Right lobe of liver (tissue), 6 donors: ENCODE measurements around the gene KLHDC10. TPM values are rescaled to one million over a fixed set of nuclear protein-coding genes. Genes with fewer than 3 reads are reported as not detected.

ENCODE experiments used
- ATAC-seq, 4 donors: fragments of 200-7000 bp; cut with Tn5 transposase; one replicate each; pipeline ENCODE4 v1.9.1; 2020; ENCODE audit warnings: mild to moderate bottlenecking in 4 of 4, moderate library complexity in 4 of 4
- DNase-seq, 3 donors: peaks; one replicate each; pipeline ENCODE4 v3.0.0-alpha.2; 2020
- H3K27ac ChIP-seq, 3 donors: fragments of 200-600 bp; one replicate each; pipeline ENCODE4 v1.8.0; 2022
- H3K27me3 ChIP-seq, 2 donors: fragments of 200-600 bp; one replicate each; pipeline ENCODE4 v1.8.0; 2022
- H3K36me3 ChIP-seq, 4 donors: fragments of 200-600 bp; sonication (generic) in 1 of 4; one replicate each; pipeline versions ENCODE4 v1.5.1 to v1.8.0; 2017 to 2022; ENCODE audit warnings: control low read depth in 1 of 4
- H3K4me1 ChIP-seq, 4 donors: fragments of 200-600 bp; sonication (generic) in 1 of 4; one replicate each; pipeline versions ENCODE4 v1.5.1 to v1.8.0; 2017 to 2022; ENCODE audit warnings: control low read depth in 1 of 4
- H3K4me3 ChIP-seq, 3 donors: fragments of 200-600 bp; one replicate each; pipeline ENCODE4 v1.8.0; 2022
- H3K9me3 ChIP-seq, 4 donors: fragments of 200-600 bp; sonication (generic) in 1 of 4; one replicate each; pipeline versions ENCODE4 v1.5.1 to v1.8.0; 2017 to 2022; ENCODE audit warnings: control low read depth in 1 of 4
- POLR2A ChIP-seq: fragments of 450-650 bp; IDR thresholded peaks from one replicate; pipeline ENCODE4 v1.6.1; 2017; ENCODE audit warnings: antibody characterized with exemption, mild to moderate bottlenecking
- WGBS: methylation state at CpG from one replicate; pipeline ENCODE4 v1.1.6; 2018; ENCODE audit warnings: low coverage, low lambda C conversion rate; ENCODE audit not compliant: insufficient coverage; ENCODE audit errors: missing lambda C conversion rate; 5-methylcytosine and 5-hydroxymethylcytosine counted together
- intact Hi-C, 2 donors: fragments of 100-400 bp; cut with DNase I; formaldehyde crosslinking; loops; one replicate each; pipeline versions ENCODE4 v1.11.2 to v1.14.1; 2022
- total RNA-seq, 6 experiments: library from RNA; depleted of rRNA in 2 of 6; stranded (reverse); fragments of >200 nt in 2 of 6; fragmentation: NEBNext Ultra II Directional in 3 of 6; extraction: Animal tissue kit (Norgen Biotek cat#: 25700) in 3 of 6; gene quantifications; one replicate each; pipeline versions ENCODE4 v1.1.0 to v1.2.4, GENCODE V29; 2016 to 2023
- TF ChIP-seq, protein P1 (sequence below), 4 donors: fragments of 200-600 bp in 3 of 4; fragments of 450-650 bp in 1 of 4; IDR thresholded peaks; one replicate each; pipeline versions ENCODE4 v1.5.1 to v1.8.0; 2016 to 2022; ENCODE audit warnings: antibody characterized with exemption in 4 of 4, mild to moderate bottlenecking in 2 of 4
- donor health status: DM: no; HTN: yes; CAD: no.
- donor health status: DM: no; HTN: no; CAD: no.
- donor health status: DM: no; HTN: no; CAD: no.
- donor health status: DM: no; HTN: yes; CAD: no.
- donor health status: DM: no; HTN: yes; CAD: no.

The KLHDC10 gene
- total RNA-seq, 6 experiments from 2014 or later = 12.7 to 35.4 (median 21.7) TPM

DNA sequence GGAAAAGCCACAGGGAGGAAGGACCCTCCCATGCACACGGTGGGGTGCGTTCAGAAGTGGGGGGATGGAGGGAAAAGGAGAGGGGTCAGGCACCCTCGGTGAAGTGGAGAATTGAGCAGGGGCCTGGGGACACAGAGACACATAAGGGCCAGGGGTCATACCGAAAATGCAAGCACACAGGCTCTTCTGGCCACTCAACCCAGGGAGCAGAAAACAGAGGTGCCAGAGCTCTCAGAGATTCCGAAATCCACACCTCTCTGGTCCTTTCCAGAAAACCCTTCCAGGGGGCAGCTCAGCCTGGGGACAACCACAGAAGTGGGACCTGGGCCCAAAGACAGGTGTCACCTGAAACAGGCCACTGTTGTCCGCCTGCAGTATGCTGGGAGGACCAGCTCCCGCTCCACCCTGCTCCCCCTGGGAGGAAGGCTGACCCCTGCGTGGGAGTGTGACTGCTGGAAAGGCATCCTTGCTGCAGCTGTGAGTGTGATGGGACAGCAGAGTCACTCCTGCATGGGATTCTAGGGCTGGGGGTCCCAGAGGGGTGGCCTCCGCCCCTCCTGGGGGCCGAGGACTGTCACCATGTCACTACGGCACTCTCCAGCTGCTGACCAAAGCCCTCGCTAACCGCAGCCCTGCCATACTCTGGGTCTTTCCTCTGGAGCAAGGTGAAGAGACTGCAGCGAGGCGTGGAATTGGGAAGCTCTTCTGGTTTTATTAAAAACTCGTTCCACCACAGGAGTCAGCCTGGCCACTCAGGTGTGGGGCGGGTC is 71.7 kb downstream of the KLHDC10 start:
- DNase-seq = no peak
- intact Hi-C loops = no loop called here
- WGBS = 33% methylated on average over 3 of the region's 17 CpGs

DNA sequence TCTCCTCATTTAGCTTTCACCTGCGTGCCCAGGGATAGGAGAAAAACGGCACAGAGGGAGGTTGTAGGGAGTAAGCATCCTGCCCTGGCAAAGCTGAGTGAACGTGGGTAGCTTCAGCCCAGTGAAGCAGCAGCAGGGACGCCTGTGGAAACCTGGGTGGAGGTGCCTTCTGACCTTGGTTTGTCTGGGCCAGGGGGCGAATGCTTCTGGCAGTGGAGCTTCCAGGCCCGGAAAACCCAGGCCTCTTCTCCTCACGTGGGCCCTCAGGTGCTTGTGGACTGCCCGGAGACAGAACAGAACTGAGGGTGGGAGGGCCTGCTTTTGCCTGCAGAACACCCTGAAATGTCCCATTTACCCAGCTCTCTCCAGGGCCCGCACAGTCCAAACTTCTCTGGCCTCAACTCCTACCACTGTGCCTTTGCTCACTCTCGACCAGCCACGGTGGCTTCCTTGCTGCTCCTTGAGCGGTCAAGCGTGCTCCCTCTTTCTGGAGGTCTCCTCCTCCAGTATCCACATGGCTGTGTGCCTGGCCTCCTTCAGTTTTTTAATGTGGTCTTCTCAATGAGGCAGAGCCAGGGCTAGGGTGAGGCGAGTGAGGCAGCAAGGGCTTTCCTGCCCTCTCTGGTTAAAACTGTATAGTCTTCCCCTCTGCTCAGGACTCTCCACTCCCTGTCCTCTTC is 72.5 kb downstream of the KLHDC10 start:
- no peak for ATAC-seq
- H3K4me3 ChIP-seq = no peak overlapping the region
- WGBS = 100% methylated on average over 4 of the region's 14 CpGs

More for the DNA sequence above, 71.7 kb downstream of the KLHDC10 start:
- Histone ChIP-seq H3K36me3 (peaks cover 0 to 5% (median 0%) of the 10 kb centered on the region in 4 donors), H3K9me3 (no peaks in the 10 kb centered on the region), H3K27me3 (no peaks in the 10 kb centered on the region), H3K4me3 (peak overlapping the region; percentile 32 to 51 (median 36)), H3K27ac (no peak overlapping the region), H3K4me1 (peaks cover 0 to 11% (median 0%) of the 10 kb centered on the region in 4 donors)
- TF ChIP-seq, protein P1, sequence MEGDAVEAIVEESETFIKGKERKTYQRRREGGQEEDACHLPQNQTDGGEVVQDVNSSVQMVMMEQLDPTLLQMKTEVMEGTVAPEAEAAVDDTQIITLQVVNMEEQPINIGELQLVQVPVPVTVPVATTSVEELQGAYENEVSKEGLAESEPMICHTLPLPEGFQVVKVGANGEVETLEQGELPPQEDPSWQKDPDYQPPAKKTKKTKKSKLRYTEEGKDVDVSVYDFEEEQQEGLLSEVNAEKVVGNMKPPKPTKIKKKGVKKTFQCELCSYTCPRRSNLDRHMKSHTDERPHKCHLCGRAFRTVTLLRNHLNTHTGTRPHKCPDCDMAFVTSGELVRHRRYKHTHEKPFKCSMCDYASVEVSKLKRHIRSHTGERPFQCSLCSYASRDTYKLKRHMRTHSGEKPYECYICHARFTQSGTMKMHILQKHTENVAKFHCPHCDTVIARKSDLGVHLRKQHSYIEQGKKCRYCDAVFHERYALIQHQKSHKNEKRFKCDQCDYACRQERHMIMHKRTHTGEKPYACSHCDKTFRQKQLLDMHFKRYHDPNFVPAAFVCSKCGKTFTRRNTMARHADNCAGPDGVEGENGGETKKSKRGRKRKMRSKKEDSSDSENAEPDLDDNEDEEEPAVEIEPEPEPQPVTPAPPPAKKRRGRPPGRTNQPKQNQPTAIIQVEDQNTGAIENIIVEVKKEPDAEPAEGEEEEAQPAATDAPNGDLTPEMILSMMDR (IDR thresholded peaks at IDR 0.05) = no peak
- TF ChIP-seq POLR2A = no peak
- ATAC-seq = no peak

DNA sequence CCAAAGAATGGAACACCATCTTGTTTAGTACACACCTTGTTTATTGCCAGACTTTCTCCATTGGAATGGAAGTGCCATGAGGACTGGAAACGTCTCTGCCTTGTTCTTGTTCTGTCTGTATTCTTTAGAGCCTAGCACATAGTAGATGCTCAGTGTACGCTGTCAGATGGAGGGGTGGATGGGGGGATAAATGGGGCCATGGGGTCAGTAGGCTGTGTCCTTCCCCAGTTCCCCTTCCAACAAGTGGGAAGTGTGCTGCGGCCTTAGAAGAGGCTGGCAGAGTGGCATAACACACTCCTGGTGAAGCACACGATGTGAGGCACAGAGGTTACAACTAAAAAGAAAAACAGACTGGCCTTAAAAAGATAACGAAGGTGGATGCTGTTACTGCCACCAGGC is 73.0 kb downstream of the KLHDC10 start:
- TF ChIP-seq, protein P1 (IDR thresholded peaks at IDR 0.05) = no peak
- TF ChIP-seq POLR2A = no peak
- Histone ChIP-seq H3K27me3 (no peaks in the 10 kb centered on the region), H3K4me1 (peaks cover 0 to 11% (median 0%) of the 10 kb centered on the region in 4 donors), H3K4me3 (no peak overlapping the region), H3K27ac (no peak overlapping the region), H3K9me3 (no peaks in the 10 kb centered on the region), H3K36me3 (no peaks in the 10 kb centered on the region)
- ATAC-seq (no peak), DNase-seq (no peak)
- intact Hi-C loops = no loop called here
- WGBS = 94% methylated on average over 4 of the region's 5 CpGs

More for the DNA sequence above, 72.5 kb downstream of the KLHDC10 start:
- intact Hi-C loops = no loop called here
- TF ChIP-seq POLR2A = no peak
- TF ChIP-seq, protein P1 (IDR thresholded peaks at IDR 0.05) = no peak
- H3K9me3 ChIP-seq = no peaks in the 10 kb centered on the region
- DNase-seq = no peak
- H3K4me1 ChIP-seq = peaks cover 0 to 11% (median 0%) of the 10 kb centered on the region in 4 donors
- no peaks in the 10 kb centered on the region for H3K27me3 ChIP-seq
- peaks cover 0 to 2% (median 0%) of the 10 kb centered on the region in 4 donors for H3K36me3 ChIP-seq
- no peak overlapping the region for H3K27ac ChIP-seq

DNA sequence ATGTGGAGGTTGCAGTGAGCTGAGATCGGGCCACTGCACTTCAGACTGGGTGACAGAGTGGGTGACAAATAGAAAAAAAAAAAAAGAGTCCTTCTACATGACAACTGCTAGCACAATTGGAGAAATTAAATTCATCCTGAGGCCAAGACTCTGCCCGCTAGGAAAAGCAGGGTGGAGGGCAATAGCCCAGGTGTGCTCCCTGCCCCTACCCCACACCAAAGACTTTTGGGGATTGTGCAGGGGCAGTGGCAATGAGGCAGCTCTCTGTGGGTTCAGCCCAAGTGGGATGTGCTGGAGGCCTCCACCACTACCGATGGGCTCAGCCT is 73.6 kb downstream of the KLHDC10 start:
- ATAC-seq (no peak), DNase-seq (no peak)
- Histone ChIP-seq H3K4me3 (no peak overlapping the region), H3K9me3 (no peaks in the 10 kb centered on the region), H3K4me1 (peaks cover 0 to 11% (median 0%) of the 10 kb centered on the region in 4 donors), H3K27me3 (no peaks in the 10 kb centered on the region), H3K36me3 (no peaks in the 10 kb centered on the region), H3K27ac (no peak overlapping the region)
- intact Hi-C loops = no loop called here
- TF ChIP-seq, protein P1 (IDR thresholded peaks at IDR 0.05) = no peak
- no peak for TF ChIP-seq POLR2A
- 58% methylated on average over 2 of the region's 3 CpGs for WGBS
